ENCODE results near the gene RBP5. TPM values are rescaled to one million over a fixed set of nuclear protein-coding genes. Genes with fewer than 3 reads are reported as not detected.

The RBP5 gene
- total and polyA plus RNA-seq, 10 donors = 55.5 to 170 (median 105) TPM

GRCh38 chr12:7091660-7092228 lies 36.9 kb downstream of the RBP5 start:
- Histone ChIP-seq H3K27me3 (replicated peaks in 1 of 7) (no peaks in the 10 kb centered on the region), H3K9me3 (no peaks in the 10 kb centered on the region), H3K4me1 (peaks cover 0 to 58% (median 25%) of the 10 kb centered on the region in 6 donors), H3K27ac (peak overlapping the region; percentile 27 to 82 (median 76)), H3K4me3 (peak overlapping the region; percentile 36 to 71 (median 49)), H3K36me3 (peaks cover 0 to 41% (median 4%) of the 10 kb centered on the region in 6 donors)
- intact Hi-C loops (cut with DNase I; ENCODE audit: low total_unique reads) = loop anchor here (10.0 kb wide), 1 partner anchor 77 kb away; the partner anchor contains the start of gene LPCAT3
- WGBS, 5 donors = 44 to 63% (median 50%) methylated on average over 10 of the region's 10 CpGs
- DNase-seq = no peak
- TF ChIP-seq POLR2A (IDR thresholded peaks at IDR 0.05) = no peak
- TF ChIP-seq CTCF (IDR thresholded peaks at IDR 0.05 in 8 of 11, conservative IDR thresholded peaks at IDR 0.05 in 3 of 11) = no peak
- TF ChIP-seq POLR2AphosphoS5 (IDR thresholded peaks at IDR 0.05) = peak; percentile 50 to 82 (median 71)

- H3K4me3 ChIP-seq = peak overlapping the region; percentile 18 to 71 (median 49)
- H3K36me3 ChIP-seq = peaks cover 0 to 41% (median 5%) of the 10 kb centered on the region in 6 donors
- H3K27ac ChIP-seq = peak overlapping the region; percentile 1 to 82 (median 68)
- no peak for TF ChIP-seq POLR2A (IDR thresholded peaks at IDR 0.05)
- TF ChIP-seq CTCF (IDR thresholded peaks at IDR 0.05 in 8 of 11, conservative IDR thresholded peaks at IDR 0.05 in 3 of 11) = no peak
- no peaks in the 10 kb centered on the region for H3K27me3 ChIP-seq (replicated peaks in 1 of 7)
- WGBS, 5 donors = 66 to 84% (median 79%) methylated on average over 5 to 7 of the region's 7 CpGs
- intact Hi-C loops (cut with DNase I; ENCODE audit: low total_unique reads) = loop anchor here (10.0 kb wide), 1 partner anchor 76 kb away; the partner anchor contains the start of gene LPCAT3
- H3K4me1 ChIP-seq = peaks cover 0 to 56% (median 25%) of the 10 kb centered on the region in 6 donors
- H3K9me3 ChIP-seq = no peaks in the 10 kb centered on the region
- DNase-seq = no peak
Measured at GRCh38 chr12:7091171-7091570, 37.5 kb downstream of the RBP5 start.

- peak in 1 of 3 donors; percentile 21 for TF ChIP-seq POLR2AphosphoS5 (IDR thresholded peaks at IDR 0.05)
- TF ChIP-seq CTCF (IDR thresholded peaks at IDR 0.05 in 8 of 11, conservative IDR thresholded peaks at IDR 0.05 in 3 of 11) = no peak
- TF ChIP-seq POLR2A (IDR thresholded peaks at IDR 0.05) = no peak
- H3K4me3 ChIP-seq = peak overlapping the region in 7 of 8 donors; percentile 7 to 71 (median 48)
- H3K4me1 ChIP-seq = peaks cover 0 to 49% (median 22%) of the 10 kb centered on the region in 6 donors
- no peak for DNase-seq
- no peaks in the 10 kb centered on the region for H3K27me3 ChIP-seq (replicated peaks in 1 of 7)
- 72 to 82% (median 76%) methylated on average over 16 of the region's 16 CpGs for whole genome bisulfite sequencing, 5 donors
- intact Hi-C loops (cut with DNase I; ENCODE audit: low total_unique reads) = loop anchor here (10.0 kb wide), 1 partner anchor 76 kb away; the partner anchor contains the start of gene LPCAT3
- peaks cover 0 to 47% (median 6%) of the 10 kb centered on the region in 6 donors for H3K36me3 ChIP-seq
- H3K9me3 ChIP-seq = no peaks in the 10 kb centered on the region
- H3K27ac ChIP-seq = peak overlapping the region; percentile 1 to 82 (median 68)
Measured at GRCh38 chr12:7090222-7090998, 38.3 kb downstream of the RBP5 start.

Data from spleen (tissue), 11 donors.